Aorta (tissue), 5 donors: ENCODE data around the gene NPC1L1. TPM values are rescaled to one million over a fixed set of nuclear protein-coding genes. Genes with fewer than 3 reads are reported as not detected.

ENCODE experiments used
- ATAC-seq: fragments of 200-7000 bp; cut with Tn5 transposase; one replicate; pipeline ENCODE4 v1.9.1; 2022; ENCODE audit warnings: moderate library complexity; ENCODE audit not compliant: low FRiP score
- DNase-seq, 2 donors: peaks; one replicate each; pipeline ENCODE4 v3.0.0-alpha.2; 2020
- H3K27ac ChIP-seq, 2 donors: one replicate each; pipeline ENCODE4 v1.5.1; 2013; ENCODE audit warnings: low read length in 2 of 2, mild to moderate bottlenecking in 2 of 2, moderate library complexity in 2 of 2, control low read depth in 1 of 2, inconsistent platforms in 1 of 2, low read depth in 1 of 2
- H3K27me3 ChIP-seq, 2 donors: one replicate each; pipeline ENCODE4 v1.6.1; 2013; ENCODE audit warnings: control low read depth in 1 of 2, low read length in 1 of 2, mild to moderate bottlenecking in 1 of 2, moderate library complexity in 1 of 2; ENCODE audit not compliant: insufficient read depth in 2 of 2, control insufficient read depth in 1 of 2
- H3K36me3 ChIP-seq, 2 donors: one replicate each; pipeline ENCODE4 v1.6.1; 2013; ENCODE audit warnings: control low read depth in 1 of 2, low read length in 1 of 2, mild to moderate bottlenecking in 1 of 2; ENCODE audit not compliant: insufficient read depth in 2 of 2, control insufficient read depth in 1 of 2
- H3K4me1 ChIP-seq, 2 donors: one replicate each; pipeline ENCODE4 v1.6.1; 2013; ENCODE audit warnings: low read length in 2 of 2, control low read depth in 1 of 2, mild to moderate bottlenecking in 1 of 2, moderate library complexity in 1 of 2; ENCODE audit not compliant: insufficient read depth in 2 of 2, control insufficient read depth in 1 of 2
- H3K4me3 ChIP-seq, 2 donors: one replicate each; pipeline ENCODE4 v1.5.1; 2013; ENCODE audit warnings: low read length in 2 of 2, control low read depth in 1 of 2, mild to moderate bottlenecking in 1 of 2
- H3K9me3 ChIP-seq: one replicate; pipeline ENCODE4 v1.6.1; 2013; ENCODE audit warnings: mild to moderate bottlenecking, low read length; ENCODE audit not compliant: control insufficient read depth
- WGBS, 2 donors: extraction: QIAGEN DNeasy Blood & Tissue Kit; methylation state at CpG; one replicate each; pipeline ENCODE4 v1.1.7; 2013; 5-methylcytosine and 5-hydroxymethylcytosine counted together
- intact Hi-C, 2 donors: fragments of 100-400 bp; cut with DNase I; formaldehyde crosslinking; loops; one replicate each; pipeline versions ENCODE4 v1.14.2 to v1.15.0; 2022
- polyA plus RNA-seq, 2 donors: library from polyadenylated mRNA; stranded (reverse); fragments of 200-250 nt; gene quantifications; one replicate each; pipeline ENCODE4 v1.2.3, GENCODE V29; 2013
- total RNA-seq, 2 donors: library from RNA; stranded (reverse); fragmentation: NEBNext Ultra II Directional; extraction: Animal tissue kit (Norgen Biotek cat#: 25700); gene quantifications; one replicate each; pipeline ENCODE4 v1.2.1, GENCODE V29; 2021
- donor health status: healthy with polysubstance abuse.
- donor health status: Bipolar disorder and iron deficiency.
- donor health status: DM: no; HTN: no; CAD: no.
- donor health status: DM: no; HTN: no; CAD: no.
- donor health status: DM: yes; HTN: yes; CAD: no.

NPC1L1 gene
- total and polyA plus RNA-seq, 4 donors, result 0.39 to 6.1 (median 0.95) TPM

- Histone ChIP-seq H3K4me1 (no peaks in the 10 kb centered on the region), H3K9me3 (no peaks in the 10 kb centered on the region), H3K27me3 (no peaks in the 10 kb centered on the region), H3K27ac (peak overlapping the region; percentile 16 to 33), H3K4me3 (peak overlapping the region; percentile 39 to 56), H3K36me3 (peaks cover 0 to 1% of the 10 kb centered on the region in 2 donors)
- DNase-seq, result no peak
- ATAC-seq, result no peak
- WGBS, 2 donors, result 17 to 18% methylated on average over 30 of the region's 30 CpGs
- intact Hi-C loops, result loop anchor here in 1 of 2 donors (5.0 to 10.0 kb wide), 2 partner anchors 266 to 554 kb away; partner anchors contain the start of gene H2AZ2
Measured at GRCh38 chr7:44580945-44581878, 40.1 kb upstream of the NPC1L1 start.

GRCh38 chr7:44576228-44576627 is 35.1 kb upstream of the NPC1L1 start:
- Histone ChIP-seq H3K9me3 (no peaks in the 10 kb centered on the region), H3K27ac (no peak overlapping the region), H3K4me3 (no peak overlapping the region), H3K4me1 (no peaks in the 10 kb centered on the region), H3K36me3 (peaks cover 0 to 3% of the 10 kb centered on the region in 2 donors), H3K27me3 (no peaks in the 10 kb centered on the region)
- intact Hi-C loops, result no loop called here
- WGBS, 2 donors, result 66 to 67% methylated on average over 2 of the region's 2 CpGs
- no peak for DNase-seq
- ATAC-seq, result no peak

- no peaks in the 10 kb centered on the region for H3K9me3 ChIP-seq
- ATAC-seq (no peak), DNase-seq (no peak)
- no peak overlapping the region for H3K4me3 ChIP-seq
- H3K4me1 ChIP-seq, result no peaks in the 10 kb centered on the region
- intact Hi-C loops, result no loop called here
- H3K27me3 ChIP-seq, result no peaks in the 10 kb centered on the region
- H3K36me3 ChIP-seq, result peaks cover 0 to 5% of the 10 kb centered on the region in 2 donors
- no peak overlapping the region for H3K27ac ChIP-seq
Measured at GRCh38 chr7:44575054-44575453, 33.9 kb upstream of the NPC1L1 start.

GRCh38 chr7:44574287-44574872 is 33.2 kb upstream of the NPC1L1 start:
- 30 to 33% methylated on average over 18 of the region's 18 CpGs for WGBS, 2 donors
- Histone ChIP-seq H3K27me3 (no peaks in the 10 kb centered on the region), H3K36me3 (peaks cover 0 to 10% of the 10 kb centered on the region in 2 donors), H3K4me3 (peak overlapping the region; percentile 30 to 57), H3K9me3 (no peaks in the 10 kb centered on the region), H3K4me1 (no peaks in the 10 kb centered on the region), H3K27ac (peak overlapping the region in 1 of 2 donors; percentile 90)
- ATAC-seq (no peak), DNase-seq (no peak)
- intact Hi-C loops, result no loop called here

- WGBS, 2 donors, result 0% methylated on average over 70 to 74 of the region's 74 CpGs
- no peaks in the 10 kb centered on the region for H3K9me3 ChIP-seq
- H3K27me3 ChIP-seq, result no peaks in the 10 kb centered on the region
- peak within 1 kb of the TSS; percentile 57 to 90 for H3K4me3 ChIP-seq
- no peaks in the 10 kb centered on the region for H3K4me1 ChIP-seq
- peak; percentile 97 to 99 for DNase-seq
- ATAC-seq, result peak; percentile 97
- intact Hi-C loops, result no loop called here
- peak within 1 kb of the TSS in 1 of 2 donors; percentile 90 for H3K27ac ChIP-seq
- H3K36me3 ChIP-seq, result peaks cover 0 to 14% of the 10 kb centered on the region in 2 donors
Measured at GRCh38 chr7:44573464-44574286, 32.5 kb upstream of the NPC1L1 start, which contains the start of gene DDX56. Gene DDX56, minus strand, starts transcription at chr7:44573908. Its CDS starts 13 bp downstream, at chr7:44573895.

GRCh38 chr7:44572771-44573170 is 31.6 kb upstream of the NPC1L1 start:
- 68 to 73% methylated on average over 5 of the region's 5 CpGs for WGBS, 2 donors
- Histone ChIP-seq H3K4me1 (no peaks in the 10 kb centered on the region), H3K36me3 (peaks cover 4 to 19% of the 10 kb centered on the region in 2 donors), H3K27me3 (no peaks in the 10 kb centered on the region), H3K4me3 (peak overlapping the region; percentile 57 to 90), H3K9me3 (no peaks in the 10 kb centered on the region), H3K27ac (no peak overlapping the region)
- intact Hi-C loops, result no loop called here
- ATAC-seq (no peak), DNase-seq (no peak)

GRCh38 chr7:44569959-44570358 is 28.8 kb upstream of the NPC1L1 start:
- no peak overlapping the region for H3K27ac ChIP-seq
- intact Hi-C loops, result loop anchor here in 1 of 2 donors (5.0 to 10.0 kb wide), 2 partner anchors 78 to 515 kb away; partner anchors contain the start of gene NUDCD3
- no peaks in the 10 kb centered on the region for H3K27me3 ChIP-seq
- DNase-seq (no peak), ATAC-seq (no peak)
- 87% methylated on average over 9 of the region's 9 CpGs for WGBS, 2 donors
- no peak overlapping the region for H3K4me3 ChIP-seq
- peaks cover 4 to 24% of the 10 kb centered on the region in 2 donors for H3K36me3 ChIP-seq
- H3K4me1 ChIP-seq, result no peaks in the 10 kb centered on the region
- no peaks in the 10 kb centered on the region for H3K9me3 ChIP-seq
